ENCODE data around the gene FBXO4.
"Not testable (repeated sequence)": the region's sequence is repeated elsewhere in the genome, so short reads cannot be mapped to it uniquely, and the experiment has no call there.

FBXO4 gene

GRCh38 chr5:41924526-41924871, 582 bp upstream of the FBXO4 start:
- no peak for DNase-seq

DNA sequence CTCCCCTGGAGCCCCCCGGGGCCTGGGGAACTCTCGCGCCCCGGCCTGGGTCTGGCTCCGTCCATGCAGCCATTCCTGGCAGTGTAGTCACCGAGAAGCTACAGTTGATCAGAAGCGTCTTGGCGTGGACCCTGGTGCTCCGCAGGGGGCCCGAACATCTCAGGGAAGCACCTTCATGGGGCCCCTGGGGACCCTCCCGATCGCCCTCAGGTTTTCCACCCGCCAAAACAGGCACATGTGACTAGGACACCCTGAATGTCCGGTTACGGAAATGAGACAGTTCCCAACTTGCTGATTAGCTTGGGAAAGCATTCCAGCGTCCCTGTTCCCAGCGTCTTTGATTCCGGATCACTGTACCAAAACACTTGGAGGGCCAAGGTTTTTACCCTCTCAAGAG, 472 bp downstream of the FBXO4 start:
- DNase-seq: no peak

- DNase-seq: no peak
These were observed 2.5 kb downstream of the FBXO4 start for GRCh38 chr5:41927604-41928003.

GRCh38 chr5:41929035-41929434, 4.0 kb downstream of the FBXO4 start:
- no peak for DNase-seq

DNA sequence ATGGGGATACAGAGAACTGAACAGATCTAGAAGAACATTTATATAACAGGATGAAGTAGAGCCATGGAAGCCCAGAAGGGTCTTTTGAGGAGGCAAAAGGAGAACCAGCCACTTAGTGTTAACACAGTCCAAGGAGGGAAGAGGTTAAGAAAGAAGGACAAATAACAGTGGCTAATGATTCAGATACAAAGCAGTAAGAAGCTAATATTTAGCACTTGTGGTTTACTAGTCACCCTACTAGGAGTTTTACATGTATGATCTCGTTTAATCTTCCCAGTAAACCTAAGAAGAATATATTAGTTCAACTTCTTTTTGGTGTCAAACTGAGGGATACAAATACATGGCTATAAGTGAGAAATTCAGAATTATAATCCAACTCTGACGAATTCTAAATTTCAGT, 7.7 kb downstream of the FBXO4 start:
- no peak for DNase-seq

DNA sequence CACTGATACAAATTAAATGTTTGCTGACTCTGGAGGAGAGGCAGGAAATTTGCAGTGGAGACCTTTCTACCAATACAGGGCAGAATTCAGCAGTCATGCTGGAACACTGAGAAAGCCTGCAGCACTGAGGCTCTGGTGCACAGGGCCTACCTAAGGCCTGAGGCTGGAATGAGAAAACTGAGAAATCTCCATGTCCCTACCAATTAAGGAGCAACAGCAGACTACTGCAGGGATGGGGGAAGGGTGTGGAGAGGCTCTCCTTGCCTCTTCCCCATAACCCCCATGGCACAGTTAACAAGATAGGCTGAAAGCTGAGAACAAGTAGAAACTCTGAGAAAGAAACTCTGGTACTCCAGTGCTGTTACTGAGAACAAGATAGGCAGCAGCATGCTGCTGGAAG, 10.5 kb downstream of the FBXO4 start:
- no peak for DNase-seq

DNA sequence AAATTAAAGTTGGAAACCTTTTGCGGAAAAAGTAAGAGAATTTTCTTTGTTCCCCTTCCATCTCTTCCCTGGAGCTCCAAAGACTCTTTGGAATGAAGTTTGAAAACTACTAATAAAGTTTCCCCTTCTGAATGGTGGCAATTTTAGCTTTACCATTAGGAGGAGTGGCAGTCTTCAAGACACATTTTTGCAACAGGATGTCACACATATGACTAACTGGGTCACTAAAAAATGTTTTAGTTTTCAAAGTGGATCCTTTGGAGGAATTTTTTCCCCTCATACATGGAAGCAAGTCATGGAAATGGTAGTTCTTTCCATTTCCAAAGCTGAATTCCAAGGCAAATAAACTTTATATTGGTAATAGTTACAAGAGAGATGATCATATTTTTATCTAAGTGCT, 15.6 kb downstream of the FBXO4 start:
- no peak for DNase-seq

GRCh38 chr5:41945332-41945955, 20.4 kb downstream of the FBXO4 start:
- not testable (repeated sequence) for DNase-seq

- DNase-seq: no peak
These were observed 26.1 kb downstream of the FBXO4 start for GRCh38 chr5:41951224-41951623.

GRCh38 chr5:41954286-41954685, 29.2 kb downstream of the FBXO4 start:
- no peak for DNase-seq

- no peak for DNase-seq
These were observed 30.4 kb downstream of the FBXO4 start for GRCh38 chr5:41955432-41956024.

- DNase-seq: no peak
These were observed 31.9 kb downstream of the FBXO4 start for GRCh38 chr5:41956943-41957342.

GRCh38 chr5:41960481-41960880, 35.4 kb downstream of the FBXO4 start:
- DNase-seq: no peak

- DNase-seq: no peak
These were observed 36.7 kb downstream of the FBXO4 start for GRCh38 chr5:41961736-41962135.

DNA sequence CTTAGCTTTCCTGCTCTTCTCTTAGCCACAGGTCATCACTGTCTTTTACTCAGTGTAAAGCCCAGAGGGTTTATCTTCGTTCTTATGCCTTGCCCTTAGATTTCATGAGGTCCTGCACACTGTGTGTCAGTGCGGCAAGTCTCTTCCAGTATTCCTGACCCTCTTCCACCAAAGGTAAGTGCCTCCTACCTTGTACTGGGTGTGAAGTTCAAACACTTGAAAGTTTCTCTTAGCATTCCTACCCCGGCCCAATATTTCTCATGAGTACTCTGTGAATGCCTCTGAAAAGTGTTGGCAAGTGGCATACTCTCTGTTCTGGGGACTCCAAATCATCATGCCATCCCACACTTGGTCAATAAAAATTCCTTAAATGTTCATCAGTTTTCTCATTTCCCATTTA, 37.4 kb downstream of the FBXO4 start:
- no peak for DNase-seq

DNA sequence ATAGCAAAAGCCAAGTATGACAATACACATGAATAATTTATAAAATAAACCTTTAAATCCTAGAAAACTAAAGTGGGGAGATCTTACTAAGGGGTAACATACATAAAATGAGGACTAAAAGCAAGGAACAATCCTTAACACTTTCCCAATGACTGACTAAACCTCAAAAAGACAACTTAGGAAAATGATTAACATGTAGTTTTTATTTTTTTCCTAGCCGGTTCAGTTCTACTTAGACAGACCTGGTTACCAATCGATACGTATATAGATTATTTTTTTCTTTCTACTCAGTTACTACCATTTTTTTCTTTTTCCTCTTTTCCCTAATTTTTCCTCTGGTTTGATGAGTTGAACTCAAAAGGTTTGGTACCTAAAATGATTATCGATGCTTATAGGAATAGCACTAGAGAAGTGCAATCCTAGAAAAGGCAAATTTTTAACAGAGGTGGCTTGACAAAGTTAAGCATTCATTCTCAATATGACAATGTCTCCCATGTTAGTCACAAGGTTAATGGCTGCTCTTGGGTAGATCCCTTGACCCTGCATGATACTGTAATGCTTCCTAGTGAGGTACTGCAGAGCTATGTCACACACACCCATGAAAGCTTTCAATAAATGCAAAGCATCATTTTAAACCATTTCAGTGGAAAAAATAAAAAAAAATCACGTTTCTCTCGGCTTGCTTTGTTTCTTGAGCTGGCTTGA, 41.5 kb downstream of the FBXO4 start:
- no peak for DNase-seq

GRCh38 chr5:41967401-41967800, 42.3 kb downstream of the FBXO4 start:
- DNase-seq: no peak

DNA sequence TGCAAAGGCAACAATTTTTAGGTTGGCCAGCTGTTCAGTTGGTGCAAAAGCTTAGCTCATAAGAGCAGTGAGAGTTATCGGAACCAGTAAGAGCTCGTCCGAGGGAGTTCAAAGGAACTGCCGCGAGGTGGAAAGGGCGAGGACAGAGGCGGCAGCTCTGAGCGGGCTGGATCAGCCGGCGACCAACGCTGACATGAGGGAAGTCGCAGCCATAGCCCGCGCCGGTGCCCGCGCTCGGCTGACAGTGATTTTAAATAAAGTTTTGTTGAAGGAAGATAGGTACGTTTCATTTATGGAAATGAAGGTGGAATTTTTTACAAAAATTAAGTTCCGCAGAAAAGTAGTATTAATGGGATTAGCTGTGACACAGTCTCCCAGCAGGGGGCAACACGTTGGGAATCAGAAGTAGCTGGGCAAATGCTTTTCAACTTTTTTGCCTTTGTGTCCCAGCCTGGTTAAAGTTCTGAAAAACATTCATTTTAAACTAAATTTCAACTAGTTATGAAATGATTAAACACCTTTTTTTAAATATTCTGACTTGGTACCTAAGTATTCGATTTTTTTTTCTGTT, 43.2 kb downstream of the FBXO4 start:
- no peak for DNase-seq

DNA sequence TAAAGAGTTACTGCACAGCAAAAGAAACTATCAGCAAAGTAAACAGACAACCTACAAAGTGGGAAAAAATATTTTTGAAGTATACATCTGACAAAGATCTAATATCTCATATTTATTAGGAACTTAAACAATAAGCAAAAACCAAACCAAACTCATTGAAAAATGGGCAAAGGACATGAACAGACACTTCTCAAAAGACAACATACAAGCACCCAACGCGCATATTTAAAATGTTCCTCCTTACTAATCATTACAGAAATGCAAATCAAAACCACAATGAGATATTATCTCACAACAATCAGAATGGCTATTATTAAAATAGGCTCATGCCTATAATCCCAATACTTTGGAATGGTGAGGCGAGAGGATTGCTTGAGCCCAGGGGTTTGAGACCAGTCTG, 48.0 kb downstream of the FBXO4 start:
- DNase-seq: no peak

DNA sequence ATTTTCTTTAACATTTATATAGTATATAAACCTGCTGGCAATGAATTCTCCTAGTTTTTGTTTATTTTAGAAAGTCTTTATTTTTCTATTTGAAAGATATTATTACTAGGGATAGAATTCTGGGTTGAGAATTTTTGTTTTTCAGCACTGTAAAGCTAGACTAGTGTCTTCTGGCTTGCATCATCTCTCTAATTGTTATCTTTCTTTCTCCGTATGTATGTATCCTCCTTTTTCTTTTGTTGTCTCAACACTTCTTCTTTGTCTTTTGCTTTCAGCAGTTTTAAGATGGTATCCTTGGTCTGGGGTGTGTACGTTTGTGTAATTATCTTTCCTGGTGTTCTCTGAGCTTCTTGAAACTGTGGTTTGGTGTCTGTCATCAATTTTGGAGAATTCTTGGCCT, 48.8 kb downstream of the FBXO4 start:
- no peak for DNase-seq

GRCh38 chr5:41978676-41979075, 53.6 kb downstream of the FBXO4 start:
- no peak for DNase-seq

GRCh38 chr5:41980396-41980795, 55.3 kb downstream of the FBXO4 start:
- no peak for DNase-seq

GRCh38 chr5:41980870-41981269, 55.8 kb downstream of the FBXO4 start:
- no peak for DNase-seq

- not testable (repeated sequence) for DNase-seq
These were observed 57.8 kb downstream of the FBXO4 start for GRCh38 chr5:41982858-41983257.
